ENCODE results near the gene ASAP2.

Gene ASAP2

DNA sequence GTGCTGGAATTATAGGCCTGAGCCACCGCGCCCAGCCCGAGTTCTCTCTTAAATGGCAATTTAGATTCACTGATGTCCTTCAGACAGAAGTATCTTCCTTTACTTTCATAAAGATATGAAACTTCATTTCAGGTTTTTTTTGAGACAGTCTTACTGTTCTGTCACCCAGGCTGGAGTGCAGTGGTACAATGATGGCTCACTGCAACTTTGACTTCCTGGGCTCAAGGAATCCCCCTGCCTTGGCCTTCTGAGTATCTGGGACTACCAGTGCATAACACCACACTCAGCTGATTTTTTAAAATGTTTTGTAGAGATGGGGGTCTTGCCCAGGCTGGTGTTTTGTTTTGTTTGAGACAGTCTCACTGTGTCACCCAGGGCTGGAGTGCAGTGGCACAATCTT lies 203.5 kb downstream of the ASAP2 start:
- no peak for DNase-seq

DNA sequence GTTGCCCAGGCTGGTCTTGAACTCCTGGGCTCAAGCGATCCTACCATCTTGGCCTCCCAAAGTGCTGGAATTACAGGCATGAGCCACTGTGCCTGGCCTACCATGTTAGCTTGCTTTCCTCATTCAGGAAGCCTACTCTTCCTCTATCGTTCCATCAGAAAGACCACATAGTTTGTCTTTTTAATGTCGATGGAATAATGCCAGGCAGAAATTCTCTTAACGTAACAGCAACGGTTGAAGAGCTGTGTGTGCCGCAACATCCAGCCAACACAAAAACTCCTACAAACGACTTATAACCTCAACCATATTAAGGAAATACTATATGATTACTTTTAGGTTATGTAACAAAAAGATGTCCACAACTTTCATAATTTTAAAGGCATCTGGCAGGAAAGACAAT lies 206.2 kb downstream of the ASAP2 start:
- DNase-seq, result no peak

DNA sequence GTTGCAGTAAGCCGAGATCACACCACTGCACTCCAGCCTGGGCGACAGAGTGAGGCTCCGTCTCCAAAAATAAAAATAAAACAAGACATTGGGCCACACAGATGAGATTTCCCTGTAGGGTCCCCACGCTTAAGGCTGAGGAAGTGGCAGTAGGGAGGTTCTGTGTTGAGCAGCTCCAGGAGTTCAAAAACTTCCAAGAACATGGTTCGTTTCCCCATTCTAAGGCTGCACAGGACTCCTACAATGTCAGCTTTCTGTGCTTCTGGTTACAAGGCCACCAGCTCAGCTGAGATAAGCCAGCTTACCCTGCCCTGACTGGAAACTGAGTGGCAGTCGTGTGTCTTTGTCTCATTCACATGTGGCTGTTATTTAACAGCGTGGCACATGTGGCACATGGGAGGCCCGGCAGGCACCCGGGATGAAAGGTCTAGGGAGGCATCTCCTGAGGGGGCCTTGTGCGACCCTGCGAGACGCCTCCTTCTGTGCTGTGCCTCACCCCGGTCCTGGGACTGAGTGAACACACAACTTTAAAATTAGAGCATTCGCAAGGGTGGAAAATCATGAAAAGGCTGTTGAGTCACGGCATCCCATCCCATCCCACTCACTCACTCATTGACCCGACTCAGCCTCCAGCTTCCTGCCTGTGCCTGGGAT lies 209.0 kb downstream of the ASAP2 start:
- no peak for DNase-seq

GRCh38 chr2:9416267-9416961 lies 209.8 kb downstream of the ASAP2 start:
- no peak for DNase-seq

DNA sequence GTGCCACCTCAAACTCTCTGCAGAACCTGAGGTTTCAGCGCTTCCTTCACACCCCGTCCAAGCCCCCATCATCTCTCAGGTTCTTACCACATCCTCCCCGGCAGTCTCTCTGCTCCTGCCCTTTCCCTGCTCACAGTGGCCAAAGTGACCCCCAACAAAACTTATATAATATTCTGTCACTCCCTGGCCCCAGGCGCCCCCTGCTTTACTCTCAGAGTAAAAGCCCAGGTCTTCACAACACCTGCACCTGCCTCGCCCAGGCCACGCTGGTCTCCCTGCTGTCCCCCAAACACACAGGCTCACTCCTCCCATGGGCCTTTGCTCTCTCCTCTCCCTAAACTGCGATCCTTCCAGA lies 210.3 kb downstream of the ASAP2 start:
- no peak for DNase-seq

DNA sequence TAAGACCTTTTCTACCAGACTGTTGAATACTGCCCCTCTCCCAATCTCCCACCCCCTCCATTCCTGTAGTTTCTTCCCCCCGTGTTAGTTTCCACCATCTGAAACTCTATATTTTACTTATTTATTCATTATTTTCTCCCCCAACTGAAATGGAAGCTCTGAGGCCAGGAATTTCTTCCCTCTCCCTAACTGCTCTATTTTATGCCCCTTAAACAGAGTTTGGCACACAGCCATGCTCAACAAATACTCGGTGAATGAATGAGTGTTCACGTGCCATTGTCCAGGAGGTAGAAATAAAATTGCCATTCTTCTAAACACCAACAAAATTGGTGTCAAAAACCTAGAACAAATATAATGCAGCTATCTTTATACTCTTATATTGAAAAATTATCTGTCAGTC lies 211.1 kb downstream of the ASAP2 start:
- no peak for DNase-seq

DNA sequence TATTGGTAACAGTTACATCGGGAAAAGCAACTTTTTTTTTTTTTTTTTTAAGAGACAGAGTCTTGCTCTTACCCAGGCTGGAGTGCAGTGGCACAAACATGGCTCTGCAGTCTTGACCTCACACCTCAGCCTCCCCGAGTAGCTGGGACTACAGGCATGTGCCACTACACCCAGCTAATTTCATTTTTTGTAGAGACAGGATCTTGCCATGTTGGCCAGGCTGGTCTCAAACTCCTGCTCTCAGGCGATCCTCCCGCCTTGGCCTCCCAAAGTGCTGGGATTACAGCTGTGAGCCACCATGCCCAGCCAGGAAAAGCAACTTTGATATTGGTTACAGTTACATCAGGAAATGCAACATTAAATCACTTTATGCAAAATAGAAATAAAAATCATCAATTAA lies 212.1 kb downstream of the ASAP2 start:
- DNase-seq, result no peak

DNA sequence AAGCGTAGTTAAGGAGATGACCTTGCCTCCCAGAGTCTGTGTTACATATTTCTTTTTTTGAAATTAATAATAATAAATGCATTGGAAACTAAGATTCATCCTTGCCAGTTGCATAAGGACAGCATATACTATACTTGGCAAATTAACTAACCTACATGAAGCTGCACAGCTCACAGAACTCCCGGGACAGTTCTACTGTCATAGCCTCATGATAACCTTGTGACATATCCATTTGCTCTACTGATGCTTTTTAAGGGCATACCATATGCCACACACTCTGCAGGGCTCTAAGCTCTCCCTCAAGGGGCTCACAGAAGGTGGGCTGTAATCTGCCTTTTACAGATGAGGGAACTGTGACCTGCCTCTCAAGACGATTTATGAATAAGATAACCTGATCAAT lies 212.9 kb downstream of the ASAP2 start:
- no peak for DNase-seq

- DNase-seq, result no peak
Observed at GRCh38 chr2:9420495-9420894, 213.9 kb downstream of the ASAP2 start.

- DNase-seq, result peak; percentile 55 to 56
Observed at GRCh38 chr2:9422321-9423099, 215.9 kb downstream of the ASAP2 start.

- peak; percentile 98 for DNase-seq
Observed at GRCh38 chr2:9423100-9423921, 216.7 kb downstream of the ASAP2 start, which contains the start of the genes CPSF3 and ITGB1BP1. TSS of gene CPSF3 (plus strand) at chr2:9423654. CDS start at chr2:9423774, 120 bp downstream. TSS of gene ITGB1BP1 (minus strand) at chr2:9423528. CDS start at chr2:9418697, 4,831 bp downstream.

- DNase-seq, result peak; percentile 30 to 41
Observed at GRCh38 chr2:9423922-9424272, 217.3 kb downstream of the ASAP2 start.

DNA sequence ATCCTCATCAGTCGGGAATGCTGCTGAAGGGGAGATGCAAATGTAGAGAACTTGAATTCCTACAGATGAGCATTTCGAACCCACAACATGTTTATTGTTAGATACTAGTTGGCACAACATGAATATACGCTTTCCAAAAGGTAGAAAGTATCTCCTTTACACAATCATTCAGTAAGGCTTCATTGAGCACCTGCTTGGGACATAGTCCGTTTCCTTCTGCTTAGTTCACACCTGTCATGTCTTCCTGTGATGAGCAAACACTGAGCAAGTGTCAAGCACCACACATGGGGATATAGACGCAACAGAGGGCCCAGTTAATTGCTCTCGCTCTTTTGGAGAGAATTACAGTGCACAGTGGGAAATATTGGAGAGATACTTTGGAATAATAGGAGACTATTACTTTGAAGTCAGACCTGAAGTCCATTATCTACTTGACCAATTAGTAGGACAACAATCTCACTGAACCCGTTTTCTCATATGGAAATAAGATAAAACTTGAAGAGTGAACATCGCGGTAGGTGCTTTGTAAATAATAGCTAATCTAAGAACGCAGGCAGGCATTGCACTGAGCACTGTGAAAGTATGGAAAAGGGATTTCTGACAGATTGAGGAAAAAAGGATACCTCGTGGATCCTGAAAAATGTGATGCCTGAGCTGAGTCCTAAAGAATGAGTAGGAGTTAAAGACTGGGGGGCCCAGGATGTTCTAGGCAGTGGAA lies 218.0 kb downstream of the ASAP2 start:
- no peak for DNase-seq

- DNase-seq, result no peak
Observed at GRCh38 chr2:9428965-9429577, 222.5 kb downstream of the ASAP2 start.

GRCh38 chr2:9430316-9431293 lies 224.0 kb downstream of the ASAP2 start:
- DNase-seq, result no peak

- no peak for DNase-seq
Observed at GRCh38 chr2:9434489-9434888, 227.9 kb downstream of the ASAP2 start.

DNA sequence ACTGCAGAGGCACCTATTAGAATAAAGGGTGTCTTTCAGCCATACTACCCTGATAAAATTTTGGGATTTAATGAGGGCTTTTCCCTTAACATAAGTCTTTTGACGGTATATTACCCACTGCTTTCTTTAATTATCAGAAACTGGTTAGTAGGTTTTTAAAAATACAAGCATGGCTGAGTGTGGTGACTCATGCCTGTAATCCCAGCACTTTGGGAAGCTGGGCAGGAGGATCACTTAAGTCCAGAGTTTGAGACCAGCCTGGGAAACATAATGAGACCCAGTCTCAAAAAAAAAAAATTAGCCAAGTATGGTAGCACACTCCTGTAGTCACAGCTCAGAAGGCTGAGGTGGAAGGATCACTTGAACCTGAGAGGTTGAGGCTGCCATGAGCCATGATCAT lies 232.9 kb downstream of the ASAP2 start:
- DNase-seq, result no peak

GRCh38 chr2:9440058-9440727 lies 233.6 kb downstream of the ASAP2 start:
- DNase-seq, result no peak

DNA sequence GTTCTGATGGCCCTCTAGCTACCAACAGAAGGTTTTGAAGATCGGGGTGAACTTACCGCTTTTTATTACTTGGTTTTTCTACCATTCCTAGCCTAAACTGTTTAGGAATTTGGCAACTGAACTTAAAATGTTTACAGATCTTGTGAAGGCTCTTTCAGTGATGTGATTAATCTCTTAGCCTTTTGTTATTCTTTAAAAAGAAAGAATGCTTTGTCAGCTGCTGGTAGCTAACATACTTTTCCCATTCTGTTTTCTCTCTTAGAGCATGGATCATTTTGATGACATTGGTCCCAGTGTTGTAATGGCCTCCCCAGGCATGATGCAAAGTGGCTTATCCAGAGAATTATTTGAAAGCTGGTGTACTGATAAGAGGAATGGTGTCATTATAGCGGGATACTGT lies 234.9 kb downstream of the ASAP2 start:
- DNase-seq, result no peak

GRCh38 chr2:9443526-9443925 lies 236.9 kb downstream of the ASAP2 start:
- no peak for DNase-seq

Measured in stimulated activated CD4-positive, alpha-beta T cell treated with anti-CD3 and anti-CD28 coated beads, Interleukin-2, amount 100 ng/mL, for 24 hours (primary cell).